HuH-7 (cell line): ENCODE data around the gene SMARCA2.
"Not testable (repeated sequence)": the region's sequence is repeated elsewhere in the genome, so short reads cannot be mapped to it uniquely, and the experiment has no call there.

Source experiments
- DNase-seq: peaks from one replicate; pipeline ENCODE4 v3.0.0; 2011; ENCODE audit warnings: low spot score

Gene SMARCA2

GRCh38 chr9:2144619-2145018 is 129.5 kb downstream of the SMARCA2 start:
- no peak for DNase-seq

DNA sequence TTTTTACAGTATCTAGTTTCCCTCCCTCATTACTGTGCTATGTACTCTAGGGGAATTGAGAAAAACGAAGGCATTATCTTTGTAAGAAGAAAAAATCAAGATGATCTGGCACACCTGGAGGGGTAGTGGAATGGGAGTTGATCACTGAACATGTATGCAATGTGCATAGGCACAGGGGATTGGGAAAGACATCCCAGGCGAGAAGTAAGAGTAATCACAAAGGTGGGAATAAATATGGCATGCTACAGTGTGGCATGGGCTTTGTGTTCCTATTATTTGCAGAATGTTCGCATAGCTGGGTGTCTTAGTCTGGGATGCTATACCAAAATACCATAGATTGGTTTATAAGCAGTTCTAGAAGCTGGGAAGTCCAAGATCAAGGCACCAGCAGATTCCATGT is 130.6 kb downstream of the SMARCA2 start:
- DNase-seq = no peak

- DNase-seq = not testable (repeated sequence)
Observed at GRCh38 chr9:2146700-2147099, 131.6 kb downstream of the SMARCA2 start.

DNA sequence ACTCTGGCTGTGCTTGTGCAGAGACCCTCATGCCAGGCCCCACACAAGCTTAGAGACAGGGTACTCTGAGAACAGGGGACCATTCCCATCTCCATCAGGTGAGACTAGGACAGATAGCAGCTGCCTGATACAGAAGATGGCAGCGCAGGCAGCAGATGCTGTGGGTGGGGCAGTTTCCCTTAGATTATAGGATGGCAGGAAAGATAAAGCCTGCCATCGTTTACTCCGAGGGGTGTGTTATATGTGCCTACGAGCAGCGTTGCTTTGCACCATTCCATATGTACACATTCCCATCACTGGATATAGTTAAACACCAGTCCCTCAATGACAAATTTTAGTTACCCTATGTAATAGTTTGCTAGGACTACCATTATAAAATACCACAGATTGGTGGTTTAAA is 135.2 kb downstream of the SMARCA2 start:
- DNase-seq = no peak

DNA sequence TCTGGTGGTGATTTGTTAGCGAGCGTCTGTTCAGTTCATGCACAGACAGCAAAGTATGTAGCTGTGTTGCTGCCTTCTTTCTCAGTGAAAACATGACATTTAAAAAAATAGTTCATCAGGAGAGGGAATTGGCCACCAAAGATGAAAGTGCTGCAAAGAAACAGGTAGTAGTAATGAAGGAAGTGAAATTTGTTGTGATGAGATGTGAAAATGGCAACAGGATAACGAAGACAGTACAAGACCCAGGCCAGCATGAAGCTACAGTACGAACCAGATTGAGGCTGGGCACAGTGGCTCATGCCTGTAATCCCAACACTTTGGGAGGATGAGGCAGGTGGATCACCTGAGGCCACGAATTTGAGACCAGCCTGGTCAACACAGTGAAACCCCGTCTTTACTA is 136.0 kb downstream of the SMARCA2 start:
- DNase-seq = no peak

DNA sequence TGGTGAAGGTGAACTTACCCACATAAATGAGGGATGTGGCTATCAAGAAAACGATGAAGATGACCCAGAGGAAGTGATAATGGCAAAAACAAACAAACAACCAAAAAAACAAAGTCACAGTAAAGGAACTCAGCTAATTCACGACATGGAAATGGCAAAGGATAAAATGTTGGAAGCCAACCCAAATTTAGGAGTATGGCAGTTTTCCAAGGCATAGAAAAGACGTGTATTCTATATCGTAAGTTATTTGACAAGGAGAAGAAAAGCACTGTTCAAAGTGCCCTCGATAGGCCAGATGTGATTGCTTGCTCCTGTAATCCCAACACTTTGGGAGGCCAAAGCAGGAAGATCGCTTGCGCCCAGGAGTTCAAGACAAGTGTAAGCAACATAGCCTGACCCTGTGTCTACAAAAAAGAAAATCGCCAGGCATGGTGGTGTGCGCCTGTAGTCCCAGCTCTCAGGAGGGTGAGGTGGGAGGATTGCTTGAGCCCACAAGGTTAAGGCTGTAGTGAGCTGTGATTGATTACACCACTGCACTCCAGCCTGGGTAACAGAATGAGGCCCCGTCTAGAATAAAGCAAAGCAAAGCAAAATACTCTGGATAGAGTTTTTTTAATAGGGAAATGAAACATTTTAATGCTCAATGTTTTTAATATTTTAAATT is 138.0 kb downstream of the SMARCA2 start:
- DNase-seq = no peak

GRCh38 chr9:2153630-2154217 is 138.6 kb downstream of the SMARCA2 start:
- no peak for DNase-seq

- no peak for DNase-seq
Observed at GRCh38 chr9:2154731-2155130, 139.6 kb downstream of the SMARCA2 start.

- DNase-seq = no peak
Observed at GRCh38 chr9:2155966-2156365, 140.8 kb downstream of the SMARCA2 start.

DNA sequence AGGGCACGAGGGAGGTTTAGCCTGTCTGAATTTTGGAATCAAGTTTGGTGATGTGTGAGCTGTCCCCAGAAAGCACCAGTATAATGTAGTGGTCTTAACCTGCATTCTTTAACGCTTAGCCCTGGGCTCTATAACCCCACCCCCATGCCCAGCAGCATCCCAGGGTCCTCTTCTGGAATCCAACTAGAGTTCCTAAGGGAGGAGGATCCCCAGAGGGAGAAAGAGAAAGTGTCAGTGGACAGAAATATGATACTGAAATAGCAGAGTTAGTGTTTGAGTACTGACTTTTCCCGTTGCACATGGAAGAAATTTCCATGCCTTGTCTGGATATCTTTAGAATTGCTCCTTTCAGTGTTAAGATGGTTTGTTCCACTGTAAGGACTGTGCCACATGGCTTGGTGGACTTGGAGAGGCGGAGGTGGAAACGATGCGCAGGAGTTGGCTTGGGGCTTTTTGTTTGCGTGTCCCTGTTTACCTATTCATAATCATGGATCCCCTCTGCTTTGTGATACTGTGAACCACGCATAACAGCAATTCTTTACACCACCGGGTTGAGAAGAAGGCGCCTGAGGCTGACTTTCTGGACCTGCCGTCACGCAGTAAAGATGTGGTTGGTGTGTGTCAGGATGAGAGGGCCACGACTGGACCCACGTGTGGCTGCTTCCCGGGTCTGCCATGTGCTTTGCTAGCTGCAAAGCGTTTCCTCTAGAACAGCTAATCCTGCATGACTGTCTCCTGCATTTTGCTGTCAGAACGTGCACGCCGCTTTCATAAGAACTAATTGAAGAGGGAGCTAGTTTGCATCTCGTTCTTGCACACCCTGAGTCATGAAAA is 142.3 kb downstream of the SMARCA2 start:
- no peak for DNase-seq

DNA sequence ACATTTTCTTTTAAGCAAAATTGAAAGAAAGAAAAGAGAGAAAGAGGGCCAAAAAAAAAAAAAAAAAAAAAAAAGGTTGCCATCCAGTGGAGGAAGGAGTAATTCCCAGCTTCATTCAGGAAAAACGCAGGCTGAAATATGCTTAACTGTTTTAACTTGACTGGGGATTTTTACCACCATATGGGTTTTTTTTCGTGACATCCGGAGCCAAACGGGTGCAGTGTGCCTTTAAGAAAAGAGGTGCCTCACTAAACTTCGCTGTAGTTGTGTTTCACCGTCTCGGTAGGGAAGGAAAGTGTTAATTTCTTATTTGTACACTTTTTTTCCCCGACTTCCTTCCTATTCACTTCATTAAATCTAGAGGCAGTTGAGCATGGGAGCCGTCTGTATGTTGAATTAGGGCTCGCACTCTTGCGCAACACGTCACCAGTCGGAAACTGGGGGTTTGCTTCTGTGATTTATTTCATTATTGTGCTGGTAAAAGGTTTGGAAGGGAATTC is 143.0 kb downstream of the SMARCA2 start:
- no peak for DNase-seq

DNA sequence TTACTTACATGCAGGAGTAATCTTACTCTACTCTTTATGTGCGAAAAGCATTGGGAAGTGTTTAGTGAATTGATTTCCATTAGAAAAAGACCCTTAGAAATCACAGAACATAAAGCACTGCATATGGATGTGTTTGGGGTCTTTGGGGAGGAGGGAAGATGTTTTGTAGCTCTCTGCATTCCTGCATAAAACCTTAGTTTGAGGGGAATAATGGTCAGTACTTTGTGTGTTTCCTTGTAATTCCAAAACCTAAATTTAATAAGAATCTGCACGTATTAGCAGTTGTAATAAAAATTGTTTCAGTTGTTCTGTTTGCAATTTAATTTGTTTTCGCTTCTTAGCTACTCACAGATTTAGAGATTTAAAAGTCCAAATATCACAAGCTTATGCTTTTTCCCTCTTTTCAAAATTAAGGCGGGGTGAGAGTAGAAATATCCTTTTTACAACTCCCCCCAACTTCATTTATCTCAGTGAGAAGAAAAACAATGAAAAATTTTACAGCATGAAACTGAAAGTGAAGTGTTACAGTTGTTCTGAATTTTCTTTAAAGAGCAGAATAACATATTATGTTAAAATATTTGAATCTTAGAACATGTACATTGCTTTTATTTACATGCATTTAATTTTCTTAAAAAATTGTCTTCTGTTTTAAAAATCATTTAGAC is 143.8 kb downstream of the SMARCA2 start:
- DNase-seq = no peak

- no peak for DNase-seq
Observed at GRCh38 chr9:2159521-2160454, 144.6 kb downstream of the SMARCA2 start.

GRCh38 chr9:2161661-2162060 is 146.5 kb downstream of the SMARCA2 start:
- no peak for DNase-seq

- DNase-seq = no peak
Observed at GRCh38 chr9:2163231-2163885, 148.2 kb downstream of the SMARCA2 start.

- no peak for DNase-seq
Observed at GRCh38 chr9:2164268-2164667, 149.1 kb downstream of the SMARCA2 start.

- DNase-seq = no peak
Observed at GRCh38 chr9:2166203-2166602, 151.1 kb downstream of the SMARCA2 start.

GRCh38 chr9:2169035-2169434 is 153.9 kb downstream of the SMARCA2 start:
- DNase-seq = no peak

DNA sequence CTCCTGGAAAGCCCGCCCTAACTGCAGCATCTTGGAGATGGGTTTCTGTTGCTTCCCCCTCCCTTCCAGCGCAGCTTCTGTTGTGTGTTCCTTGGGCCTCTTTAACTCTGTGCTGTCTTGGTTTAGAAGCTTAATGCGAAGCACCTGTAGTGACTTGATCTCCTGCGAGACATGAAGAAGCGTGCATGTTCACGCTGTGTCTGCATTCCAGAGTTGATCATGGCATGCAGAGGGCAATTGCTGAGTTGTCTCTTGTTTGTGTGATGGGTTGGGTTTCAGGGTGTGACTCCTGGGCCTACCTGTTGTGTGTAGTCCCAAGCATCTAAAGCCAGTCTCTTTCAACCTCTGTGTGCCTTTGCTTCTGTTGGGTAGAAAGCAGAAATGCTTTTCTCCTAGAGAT is 155.6 kb downstream of the SMARCA2 start:
- DNase-seq = no peak

DNA sequence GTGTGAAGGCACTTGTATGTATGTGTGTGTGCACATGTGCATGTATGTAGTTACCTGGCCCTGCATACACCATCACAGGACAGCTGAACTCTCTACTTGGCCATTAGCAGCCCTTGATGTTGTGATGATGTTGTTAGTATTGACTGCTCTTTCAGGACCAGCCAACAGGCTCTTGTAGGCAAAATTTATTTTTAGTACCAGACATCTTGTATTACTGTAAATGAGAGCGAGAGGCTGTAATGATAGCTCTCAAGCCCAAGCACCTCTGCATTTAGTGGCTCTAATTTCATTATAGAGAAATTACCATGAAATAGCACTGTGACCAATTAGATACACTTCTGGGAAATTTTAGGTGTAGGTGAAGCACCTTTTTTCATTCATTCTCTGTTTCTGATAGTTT is 158.0 kb downstream of the SMARCA2 start:
- no peak for DNase-seq

GRCh38 chr9:2173861-2174260 is 158.7 kb downstream of the SMARCA2 start:
- DNase-seq = no peak
